GM03348 (cell line): ENCODE data around the gene SAXO2.
"Not testable (repeated sequence)": the region's sequence is repeated elsewhere in the genome, so short reads cannot be mapped to it uniquely, and the experiment has no call there.

ENCODE experiments used
- DNase-seq: peaks from one replicate; pipeline ENCODE4 v3.0.0; 2012; ENCODE audit warnings: low spot score

The SAXO2 gene

DNA sequence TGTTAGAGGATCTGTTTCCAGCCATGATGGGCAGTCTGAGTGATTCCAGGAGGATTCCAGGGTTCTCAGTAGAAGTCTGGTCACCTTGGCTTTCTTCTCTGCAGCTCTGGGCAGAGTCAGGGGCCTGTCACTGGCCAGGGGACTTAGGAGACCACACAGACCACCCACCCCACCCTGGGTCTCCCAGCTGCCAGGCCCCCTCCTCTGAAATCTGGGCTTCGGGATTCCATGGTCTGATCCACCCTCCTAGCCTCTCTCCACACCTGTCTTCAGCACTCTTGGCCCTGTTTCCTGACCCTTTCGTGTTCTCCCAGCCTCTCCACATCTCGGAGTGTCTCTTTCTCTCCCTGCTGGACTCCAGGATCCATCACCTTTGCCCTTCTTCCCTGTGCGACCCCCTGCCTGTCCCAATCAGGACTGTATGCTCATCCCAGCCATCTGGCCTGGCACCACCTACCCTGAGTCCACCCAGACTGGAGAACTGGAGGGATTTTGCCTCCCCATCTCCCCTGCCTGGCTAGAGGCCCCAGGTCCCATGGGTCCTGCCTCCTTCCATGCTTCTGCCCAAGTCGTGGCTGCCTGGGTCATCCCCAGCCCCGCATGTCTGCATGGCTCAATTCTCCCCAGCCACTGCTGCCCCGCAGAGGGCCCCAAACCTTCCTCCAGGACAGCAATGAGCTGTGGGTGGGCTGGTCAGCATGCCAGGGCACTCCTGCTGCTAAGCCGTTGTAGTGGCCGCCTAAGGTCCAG is 52.3 kb downstream of the SAXO2 start:
- no peak for DNase-seq

- no peak for DNase-seq
Observed at GRCh38 chr15:82315519-82316246, 53.1 kb downstream of the SAXO2 start.

DNA sequence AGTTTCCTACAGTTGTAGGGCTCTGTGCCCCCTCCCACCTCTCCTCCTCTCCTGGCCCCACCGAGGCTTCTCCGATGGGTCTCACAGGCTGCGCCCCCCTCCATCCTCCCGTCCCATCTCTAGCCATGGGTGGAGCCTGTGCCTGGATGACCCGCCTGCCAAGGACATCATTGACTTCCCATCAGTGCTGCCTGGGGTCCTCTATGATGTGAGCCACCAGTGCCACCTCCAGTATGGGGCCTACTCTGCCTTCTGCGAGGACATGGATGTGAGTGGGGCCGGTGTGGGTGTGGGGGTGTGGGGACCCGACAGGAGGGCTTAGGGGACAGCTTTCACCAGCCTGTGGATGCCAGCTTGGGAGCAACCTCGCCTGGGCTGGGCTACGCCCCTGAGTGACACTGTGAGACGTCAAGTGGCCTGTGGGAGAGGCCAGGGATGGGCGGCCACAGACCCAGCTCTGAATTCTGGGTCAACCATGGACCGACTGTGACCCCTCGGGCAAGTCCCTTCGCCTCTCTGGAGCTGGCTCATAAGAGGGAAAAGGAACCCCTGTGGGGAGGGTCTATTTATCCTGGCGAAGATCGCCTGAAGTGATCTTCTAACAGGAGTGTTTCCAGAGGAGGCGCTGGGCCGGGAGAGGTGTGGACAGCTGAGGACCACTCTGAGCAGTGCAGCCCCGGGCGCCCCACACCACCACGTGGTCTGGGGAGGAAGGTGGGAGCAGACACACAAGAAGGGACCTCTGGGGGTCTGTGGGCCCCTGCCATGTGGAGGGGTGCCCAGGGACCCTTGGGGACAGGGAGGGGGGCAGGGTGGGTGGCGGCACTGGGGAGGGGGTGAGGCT is 53.9 kb downstream of the SAXO2 start:
- DNase-seq = not testable (repeated sequence)

DNA sequence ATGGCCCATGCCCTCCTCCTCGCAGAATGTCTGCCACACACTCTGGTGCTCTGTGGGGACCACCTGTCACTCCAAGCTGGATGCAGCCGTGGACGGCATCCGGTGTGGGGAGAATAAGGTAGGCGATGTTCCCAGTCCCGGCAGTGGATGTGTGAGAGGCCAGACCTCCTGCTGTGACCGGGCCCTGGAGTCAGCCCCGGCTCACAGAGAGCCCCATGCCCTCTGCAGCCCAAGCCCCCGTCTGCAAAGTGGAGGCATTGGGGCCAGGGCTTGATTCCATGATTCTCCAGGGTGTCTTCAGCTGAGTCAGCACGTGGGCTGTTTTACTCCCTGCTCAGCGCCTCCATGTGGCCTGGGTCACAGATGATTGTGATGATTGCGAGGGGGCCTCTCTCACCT is 54.5 kb downstream of the SAXO2 start:
- DNase-seq = no peak

GRCh38 chr15:82317516-82317915 is 54.9 kb downstream of the SAXO2 start:
- not testable (repeated sequence) for DNase-seq

DNA sequence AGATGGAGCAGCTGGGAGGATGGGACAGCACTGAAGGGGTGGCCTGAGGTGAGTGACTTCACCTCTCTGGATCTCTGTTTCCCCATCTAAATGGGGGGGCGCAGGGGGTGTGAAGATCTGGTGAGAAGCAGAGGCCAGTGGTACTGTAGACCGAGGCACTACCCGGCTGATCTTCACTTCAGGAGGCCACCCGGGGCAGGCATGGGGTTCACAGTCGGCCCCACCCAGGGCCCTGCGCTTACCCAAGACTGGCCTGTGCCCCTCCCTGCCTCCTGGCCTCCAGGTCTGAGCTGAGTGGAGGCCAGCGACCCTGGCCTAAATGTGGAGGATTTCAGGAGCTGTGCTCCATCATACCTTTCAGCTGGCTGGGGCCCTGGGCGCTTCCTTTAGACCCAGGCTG is 55.7 kb downstream of the SAXO2 start:
- DNase-seq = not testable (repeated sequence)

- DNase-seq = not testable (repeated sequence)
Observed at GRCh38 chr15:82319522-82320278, 57.1 kb downstream of the SAXO2 start.

DNA sequence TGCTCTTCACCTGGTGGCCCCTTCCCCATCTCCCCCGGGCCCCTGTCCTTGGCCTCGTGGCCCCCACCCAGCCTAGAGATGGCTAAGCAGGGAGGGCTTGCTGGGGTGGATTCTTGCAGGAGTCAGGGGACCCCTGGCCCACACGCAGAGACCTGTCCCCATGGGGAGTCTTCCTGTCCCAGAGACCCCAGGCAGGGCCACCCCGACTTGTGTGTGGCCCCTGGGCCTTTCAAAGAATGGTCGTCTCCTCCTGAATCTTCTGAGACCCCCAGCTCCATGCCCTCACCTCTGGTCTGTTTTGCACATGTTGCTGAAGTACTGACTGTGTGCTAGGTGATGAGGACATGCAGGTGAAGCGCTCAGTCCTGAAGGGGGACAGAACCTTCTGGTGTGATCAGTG is 58.2 kb downstream of the SAXO2 start:
- not testable (repeated sequence) for DNase-seq

DNA sequence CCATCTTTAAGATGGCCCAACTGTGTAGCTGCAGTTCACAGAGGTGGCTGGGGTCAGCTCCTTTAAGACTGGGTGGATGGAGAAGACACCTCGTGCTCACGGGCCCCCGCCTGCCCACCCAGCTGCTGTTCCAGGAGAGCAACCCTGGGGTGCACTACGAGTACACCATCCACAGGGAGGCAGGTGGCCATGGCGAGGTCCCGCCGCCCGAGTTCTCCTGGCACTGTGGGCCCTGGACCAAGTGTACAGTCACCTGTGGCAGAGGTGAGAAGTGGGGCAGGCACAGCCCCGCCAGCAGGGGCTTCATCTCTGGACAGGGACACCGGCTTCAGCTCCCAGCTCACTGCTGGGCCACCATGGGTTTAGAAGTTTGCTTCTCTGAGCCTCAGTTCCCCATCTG is 59.9 kb downstream of the SAXO2 start:
- not testable (repeated sequence) for DNase-seq

GRCh38 chr15:82324831-82325230 is 62.2 kb downstream of the SAXO2 start:
- DNase-seq = not testable (repeated sequence)

DNA sequence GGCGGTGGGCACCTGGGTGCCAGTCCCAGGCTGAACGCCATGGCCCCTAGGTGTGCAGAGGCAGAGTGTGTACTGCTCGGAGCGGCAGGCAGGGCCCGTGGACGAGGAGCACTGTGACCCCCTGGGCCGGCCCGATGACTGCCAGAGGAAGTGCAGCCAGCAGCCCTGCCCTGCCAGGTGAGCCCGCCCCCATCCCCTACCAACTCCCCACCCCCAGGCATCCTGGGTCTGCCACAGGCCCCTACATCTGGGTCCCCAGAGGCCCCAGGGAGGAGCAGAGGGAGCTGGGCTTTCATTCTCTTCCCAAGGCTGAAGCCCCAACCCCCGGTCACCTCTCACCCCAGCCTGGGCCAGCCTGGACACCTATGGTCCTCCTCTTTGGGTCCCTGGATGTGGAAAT is 63.0 kb downstream of the SAXO2 start:
- not testable (repeated sequence) for DNase-seq

DNA sequence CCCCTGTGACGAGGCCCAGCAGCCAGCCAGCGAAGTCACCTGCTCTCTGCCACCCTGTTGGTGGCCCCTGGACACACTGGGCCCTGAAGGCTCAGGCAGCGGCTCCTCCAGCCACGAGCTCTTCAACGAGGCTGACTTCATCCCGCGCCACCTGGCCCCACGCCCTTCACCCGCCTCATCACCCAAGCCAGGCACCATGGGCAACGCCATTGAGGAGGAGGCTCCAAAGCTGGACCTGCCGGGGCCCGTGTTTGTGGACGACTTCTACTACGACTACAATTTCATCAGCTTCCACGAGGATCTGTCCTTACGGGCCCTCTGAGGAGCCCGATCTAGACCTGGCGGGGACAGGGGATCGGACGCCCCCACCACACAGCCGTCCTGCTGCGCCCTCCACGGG is 64.3 kb downstream of the SAXO2 start:
- not testable (repeated sequence) for DNase-seq

DNA sequence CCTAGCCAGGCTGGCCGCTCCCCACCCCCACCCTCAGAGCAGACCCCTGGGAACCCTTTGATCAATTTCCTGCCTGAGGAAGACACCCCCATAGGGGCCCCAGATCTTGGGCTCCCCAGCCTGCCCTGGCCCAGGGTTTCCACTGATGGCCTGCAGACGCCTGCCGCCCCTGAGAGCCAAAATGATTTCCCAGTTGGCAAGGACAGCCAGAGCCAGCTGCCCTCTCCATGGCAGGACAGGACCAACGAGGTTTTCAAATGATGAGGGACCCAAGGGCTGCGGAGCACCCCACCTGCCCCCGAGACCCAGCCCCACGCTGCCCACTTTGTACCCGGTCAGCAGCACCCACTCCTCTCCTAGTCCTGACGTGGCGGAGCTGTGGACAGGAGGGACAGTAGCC is 64.8 kb downstream of the SAXO2 start:
- DNase-seq = not testable (repeated sequence)

- not testable (repeated sequence) for DNase-seq
Observed at GRCh38 chr15:82329039-82329438, 66.4 kb downstream of the SAXO2 start.

DNA sequence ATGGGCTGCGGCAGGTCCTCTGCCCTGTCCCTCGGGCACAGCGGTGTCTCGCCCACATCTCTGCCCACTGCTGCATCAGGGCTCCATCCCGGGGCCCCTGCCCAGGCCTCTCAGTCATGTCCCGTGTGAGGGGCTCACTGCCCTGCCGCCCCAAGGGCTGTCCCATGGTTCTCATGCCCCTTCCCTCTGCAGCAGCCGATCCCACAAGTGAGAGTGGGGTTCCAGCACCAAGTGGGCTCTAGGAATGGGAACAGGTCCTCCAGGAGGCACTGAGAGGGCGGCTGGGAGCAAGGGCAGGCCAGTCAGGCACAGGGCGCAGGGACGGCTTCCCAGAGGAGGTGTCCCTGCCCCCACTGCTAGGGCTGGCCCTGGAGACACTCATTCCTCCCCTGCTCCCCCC is 68.3 kb downstream of the SAXO2 start:
- not testable (repeated sequence) for DNase-seq

- DNase-seq = not testable (repeated sequence)
Observed at GRCh38 chr15:82331576-82332304, 69.1 kb downstream of the SAXO2 start.

DNA sequence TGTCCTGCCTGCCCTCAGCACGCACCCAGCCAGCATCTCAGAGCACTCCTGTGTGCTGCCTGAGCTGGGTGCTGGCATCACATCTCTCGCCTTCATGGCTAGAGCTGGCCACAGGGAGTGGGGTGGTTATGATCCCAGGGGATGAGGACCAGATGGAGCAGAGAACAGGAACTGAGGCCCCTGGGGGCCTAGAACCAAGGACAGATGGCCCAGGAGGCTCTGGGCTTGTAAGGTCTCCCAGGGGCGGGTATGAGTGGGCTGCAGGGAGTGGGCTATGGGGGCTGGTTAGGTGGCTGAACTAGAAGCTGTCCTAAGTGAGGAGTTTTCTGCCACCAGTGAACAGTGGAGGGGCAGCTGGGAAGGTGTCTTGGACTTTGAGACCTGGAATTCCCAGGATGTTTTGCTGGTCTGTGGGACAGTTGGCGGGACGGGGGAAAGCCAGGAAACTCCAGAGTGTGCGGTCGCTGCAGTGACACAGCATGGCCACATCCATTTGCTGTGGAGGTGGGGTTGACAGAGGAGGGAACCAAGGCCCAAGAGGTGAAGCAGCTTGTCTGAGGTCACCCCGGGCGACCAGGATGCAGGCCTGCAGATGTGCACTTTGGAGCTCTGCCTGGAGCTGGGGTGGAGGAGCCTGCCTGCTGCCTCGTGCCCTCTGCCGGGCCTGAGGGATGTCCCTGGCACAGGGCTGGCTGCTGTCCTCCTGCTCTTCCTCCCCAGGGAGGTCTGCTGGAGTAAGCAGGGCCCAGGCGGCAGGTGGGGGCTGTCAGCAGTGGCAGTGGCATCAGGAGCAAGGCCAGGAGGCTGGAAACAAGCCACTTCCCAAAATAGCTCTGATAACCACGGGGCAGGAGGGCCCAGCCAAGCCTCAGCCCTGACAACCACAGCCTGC is 70.3 kb downstream of the SAXO2 start:
- not testable (repeated sequence) for DNase-seq

- DNase-seq = not testable (repeated sequence)
Observed at GRCh38 chr15:82333603-82334553, 71.3 kb downstream of the SAXO2 start.
